Hematopoietic multipotent progenitor cell treated with erythropoietin and hydrocortisone succinate and interleukin-3 and kit ligand, for 15 days (in vitro differentiated cells): Measurements from ENCODE around the gene KCNIP3.
"Not testable (repeated sequence)": the region's sequence is repeated elsewhere in the genome, so short reads cannot be mapped to it uniquely, and the experiment has no call there.

Experiments used
- DNase-seq: peaks from one replicate; pipeline ENCODE4 v3.0.0-alpha.2; 2015; ENCODE audit warnings: low spot score

KCNIP3 gene

GRCh38 chr2:95372216-95372829 lies 75.2 kb downstream of the KCNIP3 start:
- DNase-seq, result no peak

DNA sequence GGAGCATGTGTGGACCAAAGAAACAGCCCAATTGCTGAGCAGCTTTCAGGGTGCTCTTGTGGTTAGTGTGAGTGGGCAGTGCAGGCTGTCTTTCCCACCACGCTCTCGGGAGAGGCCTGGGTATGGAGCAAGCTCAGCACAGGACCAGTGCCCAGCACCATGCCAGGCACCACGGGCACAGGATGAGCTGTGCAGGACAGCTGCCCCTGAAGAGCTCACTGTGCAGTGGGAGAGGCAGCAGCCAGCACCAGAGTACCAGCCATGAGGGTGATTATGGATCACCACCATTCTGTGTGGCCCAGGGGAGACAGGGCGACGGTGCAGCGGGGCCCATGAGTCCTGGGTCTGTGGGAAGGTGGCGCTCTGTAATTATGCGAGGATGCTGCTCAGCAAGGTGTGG lies 75.7 kb downstream of the KCNIP3 start:
- no peak for DNase-seq

GRCh38 chr2:95374029-95374428 lies 76.9 kb downstream of the KCNIP3 start:
- DNase-seq, result no peak

GRCh38 chr2:95374451-95374920 lies 77.3 kb downstream of the KCNIP3 start:
- no peak for DNase-seq

DNA sequence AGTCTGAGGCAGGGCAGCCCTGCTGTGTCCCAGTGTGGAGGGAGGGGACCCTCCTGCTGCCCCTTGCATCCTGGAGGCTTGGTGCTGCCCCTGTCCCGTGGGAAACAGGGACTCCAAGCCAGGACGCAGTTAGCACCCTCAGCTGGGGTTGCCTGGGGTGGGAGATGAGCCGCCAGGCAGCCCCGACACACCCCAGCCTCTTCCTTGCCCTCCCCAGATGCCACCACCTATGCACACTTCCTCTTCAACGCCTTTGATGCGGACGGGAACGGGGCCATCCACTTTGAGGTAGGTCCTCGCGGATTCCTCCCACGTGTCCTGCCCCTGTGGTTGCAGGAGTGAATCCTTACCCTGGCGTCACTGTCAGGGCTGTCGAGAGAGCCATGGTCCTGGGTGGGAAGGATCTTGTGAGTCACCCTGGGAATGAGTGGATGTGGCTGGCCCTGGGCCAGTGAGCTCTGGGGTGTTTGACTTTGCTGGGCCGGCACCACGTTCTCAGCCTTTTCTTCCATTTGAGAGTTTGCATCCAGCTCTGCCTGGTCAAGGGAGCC lies 77.8 kb downstream of the KCNIP3 start:
- no peak for DNase-seq

- no peak for DNase-seq
Observed at GRCh38 chr2:95375532-95376150, 78.5 kb downstream of the KCNIP3 start.

GRCh38 chr2:95376311-95377215 lies 79.4 kb downstream of the KCNIP3 start:
- DNase-seq, result no peak

GRCh38 chr2:95377216-95378123 lies 80.3 kb downstream of the KCNIP3 start:
- no peak for DNase-seq

GRCh38 chr2:95378281-95378680 lies 81.1 kb downstream of the KCNIP3 start:
- DNase-seq, result not testable (repeated sequence)

GRCh38 chr2:95379371-95379831 lies 82.3 kb downstream of the KCNIP3 start:
- no peak for DNase-seq

DNA sequence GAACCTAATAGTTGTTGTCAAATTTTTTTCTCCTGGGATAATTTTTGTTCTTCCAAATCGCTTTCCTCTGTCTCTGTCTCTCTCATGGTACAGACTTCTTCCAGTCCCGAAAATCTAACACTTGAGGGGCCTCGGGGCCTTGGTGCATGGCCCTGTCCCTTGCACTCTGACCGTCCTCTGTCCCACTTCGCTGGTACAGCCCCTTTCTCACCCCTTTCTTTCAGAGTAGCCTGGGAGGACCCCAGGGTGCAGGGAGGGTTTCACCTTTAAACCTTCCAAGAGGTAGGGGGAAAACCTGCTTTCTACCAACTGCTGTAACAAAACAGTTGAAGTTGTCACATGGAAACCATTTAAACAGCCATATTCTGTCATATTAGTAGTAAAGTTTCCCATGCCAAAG lies 83.1 kb downstream of the KCNIP3 start:
- no peak for DNase-seq

- DNase-seq, result no peak
Observed at GRCh38 chr2:95380731-95381130, 83.6 kb downstream of the KCNIP3 start.

DNA sequence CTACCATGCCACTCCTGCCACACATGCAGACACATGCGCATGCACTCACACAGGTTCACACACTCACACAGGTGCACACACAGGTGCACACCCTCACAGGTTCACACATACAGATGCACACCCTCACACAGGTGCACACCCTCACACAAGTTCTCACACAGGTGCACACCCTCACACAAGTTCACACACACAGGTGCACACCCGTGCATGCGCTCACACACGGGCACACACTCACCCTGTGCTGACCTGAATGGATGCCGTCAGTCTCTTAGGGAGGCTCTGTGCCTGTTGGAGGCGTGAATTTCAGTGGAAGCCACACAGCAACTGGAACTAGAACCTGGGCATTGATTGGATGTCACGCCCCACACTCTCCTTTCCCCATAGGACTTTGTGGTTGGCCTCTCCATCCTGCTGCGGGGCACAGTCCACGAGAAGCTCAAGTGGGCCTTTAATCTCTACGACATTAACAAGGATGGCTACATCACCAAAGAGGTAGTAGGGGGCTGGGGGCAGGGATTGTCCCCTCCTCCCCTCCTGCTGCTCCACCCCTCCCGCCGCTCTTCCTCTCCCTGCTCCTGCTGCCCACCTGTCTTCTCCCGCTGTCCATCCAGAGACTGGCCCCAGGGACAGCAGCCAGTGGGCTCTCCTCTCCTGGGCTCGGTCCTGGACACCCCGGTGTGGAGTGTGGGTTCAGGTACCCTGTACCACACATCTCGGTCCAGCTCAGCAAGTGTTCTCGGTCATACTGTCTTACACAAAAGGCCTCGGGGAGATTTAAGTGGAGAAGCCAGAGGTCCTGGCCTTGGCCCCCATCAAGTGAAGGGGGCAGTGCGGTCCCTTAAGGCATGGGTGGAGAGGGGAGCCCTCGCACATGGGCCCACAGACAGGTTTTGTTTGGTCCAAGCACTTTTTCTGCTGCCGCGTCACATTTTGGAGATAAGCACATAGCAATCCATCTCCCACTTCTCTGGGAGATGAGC lies 84.4 kb downstream of the KCNIP3 start:
- no peak for DNase-seq

- DNase-seq, result no peak
Observed at GRCh38 chr2:95382192-95382591, 85.0 kb downstream of the KCNIP3 start.

GRCh38 chr2:95382686-95383634 lies 85.8 kb downstream of the KCNIP3 start:
- DNase-seq, result no peak

DNA sequence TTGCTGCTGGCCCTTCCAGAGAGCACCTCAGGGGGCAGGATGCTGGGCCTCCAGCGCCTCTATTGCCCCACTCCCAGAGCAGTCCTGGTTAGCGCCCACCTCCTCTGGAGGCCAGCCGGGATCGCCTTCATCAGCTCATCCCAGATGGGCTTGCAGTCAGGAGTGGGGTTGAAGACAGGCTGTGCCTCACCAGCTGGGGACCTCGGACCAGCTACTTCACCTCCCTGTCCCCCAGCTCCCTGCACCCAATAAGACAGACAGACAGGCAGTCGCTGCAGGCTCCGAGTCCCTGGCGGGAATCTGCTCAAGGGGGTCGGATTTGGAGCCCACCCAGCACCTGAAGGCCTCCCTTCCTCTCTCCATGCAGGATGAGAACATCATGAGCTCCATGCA lies 86.5 kb downstream of the KCNIP3 start:
- no peak for DNase-seq

DNA sequence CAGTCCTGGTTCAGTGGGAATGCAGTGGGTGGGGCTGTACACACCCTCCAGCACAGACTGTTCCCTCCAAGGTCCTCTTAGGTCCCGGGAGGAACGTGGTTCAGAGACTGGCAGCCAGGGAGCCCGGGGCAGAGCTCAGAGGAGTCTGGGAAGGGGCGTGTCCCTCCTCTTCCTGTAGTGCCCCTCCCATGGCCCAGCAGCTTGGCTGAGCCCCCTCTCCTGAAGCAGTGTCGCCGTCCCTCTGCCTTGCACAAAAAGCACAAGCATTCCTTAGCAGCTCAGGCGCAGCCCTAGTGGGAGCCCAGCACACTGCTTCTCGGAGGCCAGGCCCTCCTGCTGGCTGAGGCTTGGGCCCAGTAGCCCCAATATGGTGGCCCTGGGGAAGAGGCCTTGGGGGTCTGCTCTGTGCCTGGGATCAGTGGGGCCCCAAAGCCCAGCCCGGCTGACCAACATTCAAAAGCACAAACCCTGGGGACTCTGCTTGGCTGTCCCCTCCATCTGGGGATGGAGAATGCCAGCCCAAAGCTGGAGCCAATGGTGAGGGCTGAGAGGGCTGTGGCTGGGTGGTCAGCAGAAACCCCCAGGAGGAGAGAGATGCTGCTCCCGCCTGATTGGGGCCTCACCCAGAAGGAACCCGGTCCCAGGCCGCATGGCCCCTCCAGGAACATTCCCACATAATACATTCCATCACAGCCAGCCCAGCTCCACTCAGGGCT lies 87.9 kb downstream of the KCNIP3 start:
- no peak for DNase-seq

DNA sequence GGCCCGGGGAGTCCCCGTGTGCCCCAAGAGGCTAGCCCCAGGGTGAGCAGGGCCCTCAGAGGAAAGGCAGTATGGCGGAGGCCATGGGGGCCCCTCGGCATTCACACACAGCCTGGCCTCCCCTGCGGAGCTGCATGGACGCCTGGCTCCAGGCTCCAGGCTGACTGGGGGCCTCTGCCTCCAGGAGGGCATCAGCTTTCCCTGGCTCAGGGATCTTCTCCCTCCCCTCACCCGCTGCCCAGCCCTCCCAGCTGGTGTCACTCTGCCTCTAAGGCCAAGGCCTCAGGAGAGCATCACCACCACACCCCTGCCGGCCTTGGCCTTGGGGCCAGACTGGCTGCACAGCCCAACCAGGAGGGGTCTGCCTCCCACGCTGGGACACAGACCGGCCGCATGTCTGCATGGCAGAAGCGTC lies 88.4 kb downstream of the KCNIP3 start:
- no peak for DNase-seq
